Parathyroid adenoma (tissue), 2 donors: ENCODE results near the gene TRIM65.
"Not testable (repeated sequence)": the region's sequence is repeated elsewhere in the genome, so short reads cannot be mapped to it uniquely, and the experiment has no call there.

ENCODE experiments used
- H2AFZ ChIP-seq: fragments of 300-600 bp; sonication (generic); one replicate; pipeline ENCODE4 v1.7.0; 2017; ENCODE audit warnings: antibody characterized with exemption, mild to moderate bottlenecking
- H3K27ac ChIP-seq: fragments of 300-600 bp; sonication (generic); one replicate; pipeline ENCODE4 v1.7.0; 2017
- H3K27me3 ChIP-seq: fragments of 300-600 bp; sonication (generic); one replicate; pipeline ENCODE4 v1.7.0; 2017; ENCODE audit warnings: low read length; ENCODE audit not compliant: control insufficient read depth, insufficient read depth
- H3K36me3 ChIP-seq: fragments of 300-600 bp; sonication (generic); one replicate; pipeline ENCODE4 v1.7.0; 2017; ENCODE audit warnings: low read length; ENCODE audit not compliant: control insufficient read depth, insufficient read depth
- H3K4me1 ChIP-seq: fragments of 300-600 bp; sonication (generic); one replicate; pipeline ENCODE4 v1.7.0; 2017; ENCODE audit warnings: control low read depth
- H3K4me2 ChIP-seq: fragments of 300-600 bp; sonication (generic); one replicate; pipeline ENCODE4 v1.7.0; 2017; ENCODE audit warnings: low read length
- H3K4me3 ChIP-seq: fragments of 300-600 bp; sonication (generic); one replicate; pipeline ENCODE4 v1.7.0; 2017; ENCODE audit warnings: low read depth, low read length
- H3K79me2 ChIP-seq: fragments of 300-600 bp; sonication (generic); one replicate; pipeline ENCODE4 v1.7.0; 2017; ENCODE audit warnings: control low read depth
- H3K9ac ChIP-seq: fragments of 300-600 bp; sonication (generic); one replicate; pipeline ENCODE4 v1.7.0; 2017; ENCODE audit warnings: mild to moderate bottlenecking
- H3K9me3 ChIP-seq: fragments of 300-600 bp; sonication (generic); one replicate; pipeline ENCODE4 v1.7.0; 2017; ENCODE audit warnings: low read length; ENCODE audit not compliant: control insufficient read depth
- CTCF ChIP-seq: fragments of 300-600 bp; sonication (generic); IDR thresholded peaks from one replicate; pipeline ENCODE4 v1.7.0; 2017; ENCODE audit warnings: antibody characterized with exemption, mild to moderate bottlenecking
- donor health status: primary hyperparathyroidism.

TRIM65 gene

GRCh38 chr17:75891605-75892555 is 4.9 kb downstream of the TRIM65 start:
- Histone ChIP-seq H3K4me3 (no peak overlapping the region), H3K36me3 (no peaks in the 10 kb centered on the region), H3K27ac (no peak overlapping the region), H3K27me3 (no peaks in the 10 kb centered on the region), H3K79me2 (peaks cover 8% of the 10 kb centered on the region), H3K9ac (no peak overlapping the region), H3K4me2 (no peak overlapping the region), H3K4me1 (peaks cover 9% of the 10 kb centered on the region), H3K9me3 (no peaks in the 10 kb centered on the region), H2AFZ (no peak overlapping the region)
- TF ChIP-seq CTCF, result no peak

- Histone ChIP-seq H3K4me3 (no peak overlapping the region), H3K27me3 (no peaks in the 10 kb centered on the region), H3K4me2 (no peak overlapping the region), H3K4me1 (peaks cover 9% of the 10 kb centered on the region), H3K79me2 (peaks cover 8% of the 10 kb centered on the region), H3K27ac (no peak overlapping the region), H3K9ac (no peak overlapping the region), H2AFZ (no peak overlapping the region), H3K36me3 (no peaks in the 10 kb centered on the region), H3K9me3 (no peaks in the 10 kb centered on the region)
- no peak for TF ChIP-seq CTCF
Measured at GRCh38 chr17:75891022-75891604, 5.6 kb downstream of the TRIM65 start.

- Histone ChIP-seq H3K4me2 (no peak overlapping the region), H3K27ac (no peak overlapping the region), H3K36me3 (no peaks in the 10 kb centered on the region), H3K27me3 (no peaks in the 10 kb centered on the region), H2AFZ (no peak overlapping the region), H3K4me1 (no peaks in the 10 kb centered on the region), H3K9ac (no peak overlapping the region), H3K4me3 (no peak overlapping the region), H3K79me2 (no peaks in the 10 kb centered on the region), H3K9me3 (no peaks in the 10 kb centered on the region)
- TF ChIP-seq CTCF, result no peak
Measured at GRCh38 chr17:75889454-75889853, 7.3 kb downstream of the TRIM65 start.

- Histone ChIP-seq H3K4me3 (no peak overlapping the region), H3K36me3 (no peaks in the 10 kb centered on the region), H3K9me3 (no peaks in the 10 kb centered on the region), H3K79me2 (no peaks in the 10 kb centered on the region), H3K27ac (no peak overlapping the region), H3K4me1 (no peaks in the 10 kb centered on the region), H3K9ac (no peak overlapping the region), H3K4me2 (no peak overlapping the region), H2AFZ (no peak overlapping the region), H3K27me3 (no peaks in the 10 kb centered on the region)
- no peak for TF ChIP-seq CTCF
Measured at GRCh38 chr17:75888484-75888883, 8.3 kb downstream of the TRIM65 start.

GRCh38 chr17:75885860-75886259 is 10.9 kb downstream of the TRIM65 start:
- not testable (repeated sequence) for H3K4me2 ChIP-seq, H2AFZ ChIP-seq, H3K9ac ChIP-seq, H3K27me3 ChIP-seq, H3K4me1 ChIP-seq, H3K36me3 ChIP-seq, H3K79me2 ChIP-seq, H3K27ac ChIP-seq, H3K4me3 ChIP-seq, H3K9me3 ChIP-seq
